ENCODE results near the gene BZW1.

Gene BZW1

DNA sequence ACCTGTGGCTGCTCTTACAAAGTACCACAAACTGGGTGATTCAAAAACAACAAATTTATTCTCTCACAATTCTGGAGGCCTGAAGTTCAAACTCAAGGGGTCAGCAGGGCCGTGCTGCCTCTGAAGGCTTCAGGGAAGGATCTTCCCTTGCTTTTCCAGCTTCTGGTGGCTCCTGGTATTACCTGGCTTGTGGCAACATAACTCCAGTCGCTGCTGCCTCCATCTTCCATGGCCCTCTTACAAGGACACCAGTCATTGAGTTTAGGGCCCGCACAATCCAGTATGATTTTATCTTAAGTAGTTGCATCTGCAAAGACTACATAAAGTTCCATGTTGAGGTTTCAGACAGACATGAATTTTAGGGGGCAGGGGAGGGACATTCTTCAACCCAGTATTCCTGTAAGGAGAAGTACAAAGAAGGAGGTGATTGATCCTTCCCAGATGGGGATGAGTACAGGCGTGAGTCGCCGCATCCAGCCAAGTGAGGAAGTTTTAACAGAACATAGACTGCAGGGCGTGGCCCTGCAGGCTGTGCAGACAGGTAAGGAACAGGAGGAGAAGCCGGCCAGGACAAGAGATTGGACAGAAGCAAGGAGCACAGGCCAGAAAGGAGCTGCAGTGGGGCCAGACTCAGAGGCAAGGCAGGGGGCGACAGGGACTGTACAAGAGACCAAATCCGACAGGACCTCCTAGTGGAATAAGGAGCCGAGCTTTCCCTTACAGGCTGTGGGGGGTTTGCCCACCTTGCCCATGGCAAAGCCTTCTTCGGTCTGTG, 44.4 kb upstream of the BZW1 start:
- POLR2A ChIA-PET = no interaction called here
- CTCF ChIA-PET = interaction anchor here (0.7 kb wide), 1 partner anchor 22 kb away, joined by 3 read pairs; no protein-coding TSS in a partner anchor
- TF ChIP-seq, protein P1, sequence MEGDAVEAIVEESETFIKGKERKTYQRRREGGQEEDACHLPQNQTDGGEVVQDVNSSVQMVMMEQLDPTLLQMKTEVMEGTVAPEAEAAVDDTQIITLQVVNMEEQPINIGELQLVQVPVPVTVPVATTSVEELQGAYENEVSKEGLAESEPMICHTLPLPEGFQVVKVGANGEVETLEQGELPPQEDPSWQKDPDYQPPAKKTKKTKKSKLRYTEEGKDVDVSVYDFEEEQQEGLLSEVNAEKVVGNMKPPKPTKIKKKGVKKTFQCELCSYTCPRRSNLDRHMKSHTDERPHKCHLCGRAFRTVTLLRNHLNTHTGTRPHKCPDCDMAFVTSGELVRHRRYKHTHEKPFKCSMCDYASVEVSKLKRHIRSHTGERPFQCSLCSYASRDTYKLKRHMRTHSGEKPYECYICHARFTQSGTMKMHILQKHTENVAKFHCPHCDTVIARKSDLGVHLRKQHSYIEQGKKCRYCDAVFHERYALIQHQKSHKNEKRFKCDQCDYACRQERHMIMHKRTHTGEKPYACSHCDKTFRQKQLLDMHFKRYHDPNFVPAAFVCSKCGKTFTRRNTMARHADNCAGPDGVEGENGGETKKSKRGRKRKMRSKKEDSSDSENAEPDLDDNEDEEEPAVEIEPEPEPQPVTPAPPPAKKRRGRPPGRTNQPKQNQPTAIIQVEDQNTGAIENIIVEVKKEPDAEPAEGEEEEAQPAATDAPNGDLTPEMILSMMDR (IDR thresholded peaks at IDR 0.05; ENCODE audit: insufficient read depth, low read length, missing control alignments) = no peak
- DNase-seq (ENCODE audit: low read depth, low spot score) = no peak
- no peak overlapping the region for H3K4me3 ChIP-seq (ENCODE audit: low read depth, low read length)

DNA sequence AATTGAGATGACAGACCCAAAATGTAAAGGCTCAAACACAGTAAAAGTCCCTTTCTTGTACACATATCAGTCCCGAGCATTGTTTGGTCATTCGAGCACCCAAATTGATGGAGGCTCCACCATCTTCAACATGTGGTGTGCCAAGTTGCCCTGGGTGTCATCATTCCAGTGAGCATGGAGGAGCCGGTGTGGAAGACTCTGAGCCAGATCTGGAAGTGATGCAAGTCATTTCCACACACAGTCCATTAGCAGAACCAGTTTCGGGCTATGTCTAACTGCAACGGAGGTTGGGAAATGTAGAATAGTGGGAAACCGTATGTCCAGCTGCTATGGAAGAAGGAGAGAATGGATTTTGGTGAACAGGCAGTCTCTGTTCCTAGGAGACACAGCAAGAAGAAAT, 40.9 kb upstream of the BZW1 start:
- no peak for DNase-seq (ENCODE audit: low read depth, low spot score)
- ChIA-PET CTCF (no interaction called here), POLR2A (no interaction called here)
- TF ChIP-seq, protein P1 (IDR thresholded peaks at IDR 0.05; ENCODE audit: insufficient read depth, low read length, missing control alignments) = no peak
- no peak overlapping the region for H3K4me3 ChIP-seq (ENCODE audit: low read depth, low read length)

- TF ChIP-seq, protein P1 (IDR thresholded peaks at IDR 0.05; ENCODE audit: insufficient read depth, low read length, missing control alignments) = no peak
- no peak for DNase-seq (ENCODE audit: low read depth, low spot score)
- ChIA-PET CTCF (no interaction called here), POLR2A (no interaction called here)
- no peak overlapping the region for H3K4me3 ChIP-seq (ENCODE audit: low read depth, low read length)
These were observed 39.1 kb upstream of the BZW1 start for GRCh38 chr2:200772620-200773019.

GRCh38 chr2:200773083-200773482, 38.6 kb upstream of the BZW1 start:
- POLR2A ChIA-PET = no interaction called here
- CTCF ChIA-PET = no interaction called here
- DNase-seq (ENCODE audit: low read depth, low spot score) = no peak
- TF ChIP-seq, protein P1 (IDR thresholded peaks at IDR 0.05; ENCODE audit: insufficient read depth, low read length, missing control alignments) = no peak
- H3K4me3 ChIP-seq (ENCODE audit: low read depth, low read length) = no peak overlapping the region

- no peak overlapping the region for H3K4me3 ChIP-seq (ENCODE audit: low read depth, low read length)
- POLR2A ChIA-PET = no interaction called here
- TF ChIP-seq, protein P1 (IDR thresholded peaks at IDR 0.05; ENCODE audit: insufficient read depth, low read length, missing control alignments) = no peak
- CTCF ChIA-PET = interaction anchor here (0.9 to 1.9 kb wide), 2 partner anchors 9 to 10 kb away, joined by 3 to 5 read pairs; no protein-coding TSS in a partner anchor
- no peak for DNase-seq (ENCODE audit: low read depth, low spot score)
These were observed 36.8 kb upstream of the BZW1 start for GRCh38 chr2:200774920-200775319.

DNA sequence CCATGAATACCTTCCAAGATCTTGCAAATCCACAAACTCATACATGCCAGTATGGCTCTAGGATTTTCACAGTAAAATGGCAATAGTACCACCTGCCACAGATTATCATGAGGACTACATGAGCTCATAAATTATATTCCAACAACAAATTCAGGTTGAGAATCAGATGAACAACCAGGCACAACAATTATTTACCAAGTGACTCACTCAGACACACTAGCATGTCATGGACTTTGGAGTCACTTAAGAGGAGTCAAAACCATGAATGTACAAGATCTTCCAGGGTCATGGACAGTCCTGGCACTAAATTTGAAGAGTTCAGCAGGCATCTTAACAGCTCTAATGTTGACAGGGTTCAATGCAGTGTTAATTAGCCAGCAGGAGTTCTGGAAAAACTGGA, 34.4 kb upstream of the BZW1 start:
- ChIA-PET POLR2A (no interaction called here), CTCF (interaction anchor here (1.1 kb wide), 1 partner anchor 64 kb away, joined by 3 read pairs; no protein-coding TSS in a partner anchor)
- no peak overlapping the region for H3K4me3 ChIP-seq (ENCODE audit: low read depth, low read length)
- TF ChIP-seq, protein P1 (IDR thresholded peaks at IDR 0.05; ENCODE audit: insufficient read depth, low read length, missing control alignments) = no peak
- DNase-seq (ENCODE audit: low read depth, low spot score) = no peak
